ENCODE results near the gene COL4A1. TPM values are rescaled to one million over a fixed set of nuclear protein-coding genes. Genes with fewer than 3 reads are reported as not detected.

The COL4A1 gene
- total RNA-seq, 3 donors from 2014 or later, result 19.0 to 308 (median 61.9) TPM

- no peak for TF ChIP-seq CTCF (IDR thresholded peaks at IDR 0.05)
- intact Hi-C loops (cut with DNase I, micrococcal nuclease), result no loop called here
- ATAC-seq (no peak), DNase-seq (no peak)
- no peak overlapping the region for H3K4me3 ChIP-seq
- H3K9me3 ChIP-seq, result no peaks in the 10 kb centered on the region
- no peaks in the 10 kb centered on the region for H3K36me3 ChIP-seq (ENCODE audit: low read depth)
- no peaks in the 10 kb centered on the region for H3K4me1 ChIP-seq (ENCODE audit: low read depth)
Observed at GRCh38 chr13:110129076-110129475, 177.9 kb downstream of the COL4A1 start.

- intact Hi-C loops (cut with DNase I, micrococcal nuclease), result no loop called here
- DNase-seq (no peak), ATAC-seq (no peak)
- no peak for TF ChIP-seq CTCF (IDR thresholded peaks at IDR 0.05)
- Histone ChIP-seq H3K36me3 (ENCODE audit: low read depth) (no peaks in the 10 kb centered on the region), H3K4me3 (no peak overlapping the region), H3K9me3 (no peaks in the 10 kb centered on the region), H3K4me1 (ENCODE audit: low read depth) (no peaks in the 10 kb centered on the region)
Observed at GRCh38 chr13:110128546-110128945, 178.4 kb downstream of the COL4A1 start.

GRCh38 chr13:110127986-110128511 is 178.9 kb downstream of the COL4A1 start:
- no peaks in the 10 kb centered on the region for H3K9me3 ChIP-seq
- intact Hi-C loops (cut with DNase I, micrococcal nuclease), result no loop called here
- no peak for ATAC-seq
- no peak overlapping the region for H3K4me3 ChIP-seq
- no peak for TF ChIP-seq CTCF (IDR thresholded peaks at IDR 0.05)
- no peaks in the 10 kb centered on the region for H3K4me1 ChIP-seq (ENCODE audit: low read depth)
- no peaks in the 10 kb centered on the region for H3K36me3 ChIP-seq (ENCODE audit: low read depth)
- DNase-seq, result no peak

GRCh38 chr13:110126391-110126961 is 180.5 kb downstream of the COL4A1 start:
- H3K4me1 ChIP-seq (ENCODE audit: low read depth), result no peaks in the 10 kb centered on the region
- DNase-seq, result no peak
- no peak overlapping the region for H3K4me3 ChIP-seq
- TF ChIP-seq CTCF (IDR thresholded peaks at IDR 0.05), result no peak
- no peaks in the 10 kb centered on the region for H3K36me3 ChIP-seq (ENCODE audit: low read depth)
- no peaks in the 10 kb centered on the region for H3K9me3 ChIP-seq
- peak; percentile 47 for ATAC-seq
- intact Hi-C loops (cut with DNase I, micrococcal nuclease), result no loop called here

- H3K4me1 ChIP-seq (ENCODE audit: low read depth), result no peaks in the 10 kb centered on the region
- H3K9me3 ChIP-seq, result no peaks in the 10 kb centered on the region
- H3K4me3 ChIP-seq, result no peak overlapping the region
- no peak for DNase-seq
- H3K36me3 ChIP-seq (ENCODE audit: low read depth), result no peaks in the 10 kb centered on the region
- no peak for TF ChIP-seq CTCF (IDR thresholded peaks at IDR 0.05)
- no peak for ATAC-seq
- intact Hi-C loops (cut with DNase I, micrococcal nuclease), result no loop called here
Observed at GRCh38 chr13:110125613-110126272, 181.2 kb downstream of the COL4A1 start.

Measured in mucosa of descending colon (tissue), 3 donors.